ENCODE results near the gene PPIA.
A peak's percentile ranks its signal among the peaks of the same experiment; 100 is the strongest.

The PPIA gene

GRCh38 chr7:44797329-44798258 is 1.1 kb downstream of the PPIA start:
- peak; percentile 50; the same call in 1 of the 2 replicates for TF ChIP-seq CTCF (IDR thresholded peaks at IDR 0.05)

- TF ChIP-seq CTCF (IDR thresholded peaks at IDR 0.05), result no peak
These were observed 2.3 kb downstream of the PPIA start for GRCh38 chr7:44798649-44799305.

GRCh38 chr7:44799939-44800338 is 3.5 kb downstream of the PPIA start:
- TF ChIP-seq CTCF (IDR thresholded peaks at IDR 0.05), result no peak

- TF ChIP-seq CTCF (IDR thresholded peaks at IDR 0.05), result no peak
These were observed 5.4 kb downstream of the PPIA start for GRCh38 chr7:44801890-44802289.

- no peak for TF ChIP-seq CTCF (IDR thresholded peaks at IDR 0.05)
These were observed 6.0 kb downstream of the PPIA start for GRCh38 chr7:44802418-44803025.

- no peak for TF ChIP-seq CTCF (IDR thresholded peaks at IDR 0.05)
These were observed 9.5 kb downstream of the PPIA start for GRCh38 chr7:44805950-44806349.

GRCh38 chr7:44808914-44809393 is 12.5 kb downstream of the PPIA start:
- no peak for TF ChIP-seq CTCF (IDR thresholded peaks at IDR 0.05)

All from LNCAP (cell line).